C4-2B (cell line): ENCODE data around the gene PLA2G4D.

Experiments
- H3K27ac ChIP-seq: fragments of 450-650 bp; 2 replicates; pipeline ENCODE4 v1.5.1; 2017
- CTCF ChIP-seq: fragments of 450-650 bp; conservative IDR thresholded peaks from 2 replicates; pipeline ENCODE4 v1.5.1; 2017; ENCODE audit warnings: mild to moderate bottlenecking
- ZFX ChIP-seq: fragments of 450-650 bp; IDR thresholded peaks from 2 replicates; pipeline ENCODE4 v1.6.1; 2017

Gene PLA2G4D

GRCh38 chr15:42063122-42063848, 31.1 kb downstream of the PLA2G4D start:
- no peak overlapping the region for H3K27ac ChIP-seq
- TF ChIP-seq CTCF: no peak
- no peak for TF ChIP-seq ZFX

GRCh38 chr15:42062284-42062806, 32.0 kb downstream of the PLA2G4D start:
- no peak overlapping the region for H3K27ac ChIP-seq
- TF ChIP-seq ZFX (no peak), CTCF (no peak)

- H3K27ac ChIP-seq: no peak overlapping the region
- TF ChIP-seq CTCF: no peak
- TF ChIP-seq ZFX: no peak
These were observed 33.6 kb downstream of the PLA2G4D start for GRCh38 chr15:42060797-42061196.

GRCh38 chr15:42060477-42060763, 33.9 kb downstream of the PLA2G4D start:
- no peak overlapping the region for H3K27ac ChIP-seq
- no peak for TF ChIP-seq ZFX
- TF ChIP-seq CTCF: no peak

- no peak overlapping the region for H3K27ac ChIP-seq
- TF ChIP-seq CTCF (peak; percentile 97), ZFX (no peak)
These were observed 34.5 kb downstream of the PLA2G4D start for GRCh38 chr15:42059661-42060476.

GRCh38 chr15:42058791-42059190, 35.6 kb downstream of the PLA2G4D start:
- H3K27ac ChIP-seq: no peak overlapping the region
- TF ChIP-seq CTCF (no peak), ZFX (no peak)
